NCI-H2171 treated with DMSO at 0.1 percent for 48 hours (cell line): ENCODE results near the gene APOM.

Experiments
- DNase-seq: peaks from one replicate; lab custom pipeline; 2025; lab: John Stamatoyannopoulos, UW

APOM gene

DNA sequence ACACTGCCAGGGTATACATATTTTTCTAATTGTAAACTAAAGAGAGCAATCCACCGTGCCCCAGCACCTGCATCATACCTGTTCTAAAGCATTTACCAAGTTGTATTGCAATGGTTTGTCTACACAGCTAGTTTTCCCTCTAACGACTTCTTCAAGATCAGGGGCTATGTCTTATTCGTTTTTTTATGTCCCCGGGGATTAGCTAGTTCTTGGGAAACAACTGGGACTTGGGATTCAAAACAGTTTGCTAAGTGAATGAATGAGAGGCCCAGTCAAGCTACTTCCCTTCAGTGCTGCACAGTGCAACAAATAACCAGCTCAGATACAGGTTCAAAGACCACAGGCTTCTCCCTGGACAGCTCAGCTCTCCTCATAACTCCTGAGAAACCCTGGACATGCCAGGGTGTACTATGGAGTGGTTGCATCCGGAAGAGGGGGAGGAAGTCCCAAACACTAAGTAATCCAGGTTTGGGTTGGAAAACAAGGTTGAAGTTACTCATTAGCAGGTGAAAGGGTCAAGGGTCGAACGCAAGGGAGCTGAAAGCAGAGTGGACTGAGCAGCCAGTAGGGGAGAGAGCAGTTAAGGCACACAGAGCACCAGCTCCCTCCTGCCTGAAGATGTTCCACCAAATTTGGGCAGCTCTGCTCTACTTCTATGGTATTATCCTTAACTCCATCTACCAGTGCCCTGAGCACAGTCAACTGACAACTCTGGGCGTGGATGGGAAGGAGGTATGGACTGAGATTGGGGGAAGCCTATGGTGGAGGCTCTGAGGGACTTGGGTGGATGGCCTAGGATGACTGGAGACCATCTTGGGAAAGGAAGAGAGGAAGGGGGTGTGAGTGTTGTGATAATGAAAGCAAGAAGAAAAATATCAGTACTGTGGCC lies at the start of gene APOM:
Gene APOM (plus strand): TSS at position 546 of the 889 bp plus-strand sequence. CDS start 73 bp downstream, at position 619.
- DNase-seq, result no peak

DNA sequence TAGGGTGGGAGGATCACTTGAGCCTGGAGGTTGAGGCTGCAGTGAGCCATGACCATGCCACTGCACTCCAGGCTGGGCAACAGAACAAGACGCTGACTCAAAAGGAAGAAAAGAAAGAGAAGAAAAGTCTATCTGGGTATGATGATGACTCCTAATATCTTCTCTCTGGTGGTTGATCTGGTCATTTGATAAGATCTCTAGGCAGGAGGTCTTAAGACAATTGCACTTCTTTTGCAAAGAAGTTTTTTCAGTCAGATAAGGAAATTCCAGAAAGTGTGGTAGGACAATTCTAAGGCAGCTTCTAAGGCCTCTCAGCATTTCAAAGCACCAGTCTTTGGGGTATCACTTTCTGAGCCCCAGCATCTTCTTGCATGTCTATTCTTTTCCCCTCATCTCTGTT lies 48.4 kb upstream of the APOM start:
- DNase-seq, result no peak

DNA sequence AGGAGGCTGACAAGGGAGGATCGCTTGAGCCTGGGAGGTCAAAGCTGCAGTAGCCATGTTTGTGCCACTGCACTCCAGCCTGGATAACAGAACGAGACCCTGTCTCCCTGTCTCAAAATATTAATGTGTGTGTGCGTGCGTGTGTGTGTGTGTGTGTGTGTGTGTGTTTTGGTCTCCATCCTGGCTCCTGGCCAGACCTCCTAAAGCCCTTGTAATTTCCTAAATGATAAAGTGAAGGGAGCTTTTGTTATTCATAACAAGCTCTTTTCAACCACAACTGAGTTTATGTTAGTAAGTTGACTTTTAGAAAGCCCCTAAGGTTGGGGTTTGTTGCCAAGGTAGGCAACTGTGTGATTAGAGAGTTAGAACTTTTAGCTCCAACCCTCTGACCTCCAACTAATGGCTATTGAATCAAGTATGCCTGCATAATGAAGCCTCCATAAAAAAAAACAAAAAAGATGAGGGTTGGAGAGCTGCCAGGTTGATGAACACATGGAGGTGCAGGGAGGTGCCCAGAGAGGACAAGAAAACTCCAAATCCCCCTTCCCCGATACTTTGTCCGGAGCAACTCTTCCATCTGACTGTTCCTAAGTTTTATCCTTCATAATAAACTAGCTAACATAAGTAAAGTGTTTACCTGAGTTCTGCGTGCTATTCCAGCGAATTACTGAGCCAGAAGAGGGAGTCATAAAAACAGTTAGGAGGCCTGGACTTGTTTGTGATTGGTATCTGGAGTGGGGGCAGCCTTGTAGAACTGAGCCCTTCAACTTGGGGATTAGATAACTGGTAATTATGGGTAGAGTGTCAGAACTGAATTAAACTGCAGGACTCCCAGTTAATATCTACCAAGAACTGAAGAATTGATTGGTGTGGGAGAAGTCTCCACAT lies 45.9 kb upstream of the APOM start:
- DNase-seq, result peak; percentile 21

DNA sequence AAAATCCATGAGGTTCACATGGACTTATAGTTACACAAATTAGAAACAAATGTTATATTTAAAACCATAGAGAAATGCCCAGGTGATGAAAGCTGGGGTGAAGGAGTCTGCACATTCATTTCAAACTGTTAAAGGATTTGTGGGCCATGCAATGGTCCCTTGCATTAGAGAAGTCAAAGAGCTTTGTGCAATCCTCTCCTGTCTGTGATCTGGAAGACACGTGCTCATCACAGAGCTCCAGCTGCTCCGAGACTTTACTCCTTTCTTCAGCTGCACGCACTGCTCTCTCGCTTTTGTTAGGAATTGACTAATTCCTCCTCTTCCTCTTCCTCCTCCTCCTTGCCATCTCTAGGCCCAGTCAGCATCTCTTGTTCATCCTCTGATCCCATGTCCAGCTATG lies 44.7 kb upstream of the APOM start:
- no peak for DNase-seq

DNA sequence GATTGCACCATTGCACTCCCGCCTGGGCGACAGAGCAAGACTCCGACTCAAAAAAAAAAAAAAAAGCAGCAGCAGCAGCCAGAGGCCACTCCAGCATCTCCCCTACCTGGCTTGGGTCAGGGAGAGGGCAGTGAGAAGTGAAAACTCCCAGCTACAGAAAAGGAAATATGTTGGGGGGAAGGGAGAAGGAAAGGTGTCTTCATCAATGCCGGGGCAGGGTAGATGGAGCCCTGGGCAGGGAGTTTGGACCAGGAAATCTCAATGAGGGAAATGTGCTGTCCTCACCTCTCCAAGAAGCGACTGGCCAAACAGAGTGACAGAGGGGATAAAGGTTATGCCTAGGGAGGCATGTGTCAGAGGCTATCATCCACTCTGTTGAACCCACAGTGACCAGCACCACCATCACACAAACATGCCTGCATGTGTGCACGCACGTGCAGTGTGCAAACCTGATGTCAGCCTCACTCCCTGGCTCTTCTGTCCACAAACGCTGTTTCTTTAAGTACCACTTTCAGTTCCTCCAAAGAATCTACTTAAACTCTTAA lies 41.5 kb upstream of the APOM start:
- DNase-seq, result no peak

DNA sequence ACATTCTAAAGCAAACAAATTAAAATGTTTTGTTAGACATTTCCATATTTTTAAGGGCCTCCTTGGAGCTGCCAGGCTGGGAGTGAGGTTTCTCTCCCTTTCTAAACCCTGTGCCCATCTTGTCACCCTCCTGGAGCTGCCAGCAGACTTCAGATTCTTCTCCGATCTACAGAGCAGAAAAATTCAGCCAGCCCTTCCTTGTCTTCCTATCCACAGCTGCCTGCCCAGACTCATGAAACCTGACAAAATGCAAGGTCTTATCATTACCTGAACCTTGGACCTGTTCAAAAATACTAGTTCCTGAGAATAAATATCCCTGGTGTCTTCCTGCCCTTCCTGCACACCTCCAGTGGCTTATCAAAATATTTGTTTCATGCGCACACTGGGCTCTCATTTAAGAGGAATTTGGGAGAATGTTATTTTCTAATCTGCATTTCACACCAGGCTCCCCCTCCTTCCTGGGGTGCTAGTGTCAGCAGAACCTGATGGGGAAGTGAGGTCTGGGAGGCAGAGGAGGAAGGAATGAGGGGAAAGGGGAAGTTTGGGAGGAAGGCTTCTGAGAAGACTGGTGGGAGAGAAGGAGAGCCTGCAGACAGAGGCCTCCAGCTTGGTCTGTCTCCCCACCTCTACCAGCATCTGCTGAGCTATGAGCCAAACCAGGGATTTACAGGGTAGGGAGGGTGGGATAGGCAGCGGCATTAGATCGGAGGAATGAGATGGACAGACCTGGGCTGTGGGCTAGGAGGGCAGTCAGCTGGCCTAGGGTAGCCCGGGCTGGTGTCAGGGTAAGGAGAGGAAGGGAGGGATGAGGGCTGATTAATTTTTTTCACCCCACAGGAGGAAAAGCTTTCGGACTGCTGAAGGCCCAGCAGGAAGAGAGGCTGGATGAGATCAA lies 40.8 kb upstream of the APOM start, which contains the start of gene AIF1:
Gene AIF1 (plus strand): TSS at position 551 of the 895 bp plus-strand sequence. CDS start 96 bp downstream, at position 647.
- no peak for DNase-seq

DNA sequence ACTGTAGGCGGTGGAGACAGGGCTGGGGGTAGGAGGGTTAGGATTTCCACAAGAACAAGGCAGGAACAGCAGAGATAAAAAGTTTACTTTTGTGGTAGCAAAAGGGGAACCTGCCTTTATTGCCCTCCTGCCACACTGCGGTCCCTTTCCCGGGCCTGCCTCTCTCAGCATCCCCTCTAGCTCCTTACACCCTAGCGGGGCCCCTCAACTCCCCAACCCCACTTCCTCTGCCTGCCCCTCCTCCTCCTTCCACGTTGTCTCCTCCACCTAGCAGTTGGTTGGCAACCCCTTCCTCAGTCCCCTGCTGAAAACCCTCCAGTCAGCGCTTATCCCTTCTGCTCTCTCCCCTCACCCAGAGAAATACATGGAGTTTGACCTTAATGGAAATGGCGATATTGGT lies 39.9 kb upstream of the APOM start:
- DNase-seq, result no peak

DNA sequence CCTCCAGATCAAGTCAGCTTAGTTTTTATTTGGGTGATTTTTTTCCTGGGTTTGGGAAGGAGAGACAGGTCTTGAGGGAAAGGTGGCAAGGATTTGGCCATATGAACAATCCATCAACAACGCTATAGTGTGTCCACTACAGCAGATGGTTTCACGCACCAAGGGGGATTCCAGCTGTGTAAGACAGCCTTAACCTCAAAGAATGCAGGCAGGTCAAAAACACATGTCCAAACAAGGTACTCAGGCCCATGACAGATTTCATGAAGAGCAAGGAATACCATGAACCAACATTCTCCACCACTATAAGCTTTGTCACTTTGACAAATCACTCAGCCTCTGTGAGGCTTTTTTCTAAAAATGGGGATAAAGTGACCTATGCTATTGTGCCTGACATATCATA lies 38.7 kb upstream of the APOM start:
- no peak for DNase-seq

DNA sequence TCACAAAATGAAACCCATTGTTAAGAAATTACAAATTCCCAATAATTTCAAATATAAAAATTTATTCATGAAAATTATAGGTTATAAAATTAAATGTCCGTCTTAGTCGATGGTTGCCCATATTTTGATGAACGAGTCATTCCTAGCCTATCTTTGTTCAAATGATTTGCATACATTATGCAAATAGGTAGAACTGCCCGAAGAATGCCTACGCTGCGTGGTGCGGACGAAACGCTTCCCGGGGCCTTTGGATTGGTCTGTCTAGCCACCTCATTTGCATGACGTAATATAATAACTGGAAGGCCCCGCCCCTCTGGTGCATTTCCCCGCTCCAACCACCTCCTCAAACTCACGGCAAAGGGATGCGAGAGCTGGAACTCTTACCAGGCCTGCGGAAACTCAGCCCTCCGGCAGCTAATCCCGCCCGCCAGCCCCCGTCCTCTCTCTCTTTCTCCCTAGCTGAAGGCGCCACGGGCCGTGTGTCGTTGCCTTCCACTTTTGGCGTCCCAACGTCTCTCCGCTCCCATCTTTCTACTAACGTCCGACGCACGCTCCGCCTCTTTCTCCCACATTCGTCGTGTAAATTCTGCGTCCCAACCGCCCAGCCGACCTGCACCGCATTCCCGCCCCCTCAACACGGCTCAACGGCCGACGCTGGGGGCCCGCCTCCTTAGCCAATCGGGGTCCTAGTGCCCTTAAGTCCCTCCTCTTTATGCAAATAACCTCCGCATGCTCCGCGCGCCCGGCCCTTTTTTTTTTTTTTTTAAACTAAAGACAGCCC lies 35.7 kb upstream of the APOM start:
- DNase-seq, result peak; percentile 99

DNA sequence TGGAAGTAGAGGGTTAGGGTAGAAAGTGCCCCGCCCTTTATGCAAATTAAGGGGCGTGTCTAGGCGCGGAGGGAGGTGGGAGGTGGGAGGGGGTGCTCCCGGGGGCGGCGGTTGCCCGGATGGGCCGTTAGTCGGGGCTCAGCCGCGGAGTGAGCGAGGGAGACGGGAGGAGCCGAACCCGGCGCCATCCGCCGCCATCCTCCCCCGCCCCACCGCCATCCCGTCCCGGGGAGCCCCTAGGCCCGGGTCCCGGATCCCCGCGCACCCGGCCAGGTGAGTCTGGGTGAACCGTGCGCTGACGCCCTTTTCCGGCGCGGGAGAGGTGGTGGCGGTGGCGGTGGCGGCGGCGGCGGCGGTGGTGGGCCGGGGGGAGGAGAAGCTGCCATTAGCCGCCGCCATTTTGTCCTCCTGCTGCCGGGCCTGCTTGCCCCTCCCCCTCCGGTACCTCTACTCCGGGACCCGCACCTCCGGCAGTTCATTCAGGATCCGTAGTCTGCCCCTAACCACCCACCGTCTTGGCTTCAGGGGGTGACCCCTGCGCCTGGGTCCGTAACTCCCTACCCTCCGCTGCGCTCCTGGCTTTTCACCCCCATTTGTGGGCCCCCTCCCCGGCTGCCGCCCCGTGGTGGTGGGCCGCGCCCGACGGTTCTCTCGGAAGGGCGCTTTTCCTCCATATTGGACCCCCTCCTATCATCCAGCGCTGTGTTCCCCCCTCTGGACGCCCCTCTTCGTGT lies 34.9 kb upstream of the APOM start, which contains the start of gene PRRC2A:
Gene PRRC2A (plus strand): TSS at position 130 of the 734 bp plus-strand sequence. CDS start 2,075 bp downstream, outside the sequence.
- DNase-seq, result peak; percentile 86

DNA sequence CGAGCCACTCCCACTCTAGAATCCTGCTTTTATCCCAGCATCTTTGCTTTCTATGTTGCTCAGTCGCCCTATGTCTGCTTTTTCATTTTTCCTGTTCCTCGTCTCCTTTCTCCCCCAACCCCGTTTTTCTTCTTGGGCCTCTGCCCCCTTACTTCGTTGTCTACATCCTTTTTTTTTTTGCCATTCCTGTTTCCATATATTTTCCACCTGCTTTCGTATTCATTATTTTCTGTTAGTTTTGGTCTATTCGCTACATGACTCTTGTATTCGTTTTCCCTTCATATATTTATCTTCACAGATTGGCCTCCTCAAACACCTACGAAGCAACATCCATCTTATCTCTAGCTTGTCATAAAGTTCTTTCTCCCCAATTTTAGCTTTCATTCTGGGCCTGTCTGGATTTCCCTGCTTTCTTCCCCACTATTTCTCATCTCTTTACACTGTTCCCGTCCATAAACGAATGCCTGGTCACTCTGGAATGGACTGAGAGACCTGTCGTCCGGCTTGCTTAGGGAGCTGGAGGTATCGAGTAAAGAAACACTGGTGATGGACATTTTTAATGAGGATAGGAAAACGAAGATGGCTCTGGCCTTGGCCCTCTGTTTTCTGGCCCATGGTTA lies 34.3 kb upstream of the APOM start:
- DNase-seq, result no peak

DNA sequence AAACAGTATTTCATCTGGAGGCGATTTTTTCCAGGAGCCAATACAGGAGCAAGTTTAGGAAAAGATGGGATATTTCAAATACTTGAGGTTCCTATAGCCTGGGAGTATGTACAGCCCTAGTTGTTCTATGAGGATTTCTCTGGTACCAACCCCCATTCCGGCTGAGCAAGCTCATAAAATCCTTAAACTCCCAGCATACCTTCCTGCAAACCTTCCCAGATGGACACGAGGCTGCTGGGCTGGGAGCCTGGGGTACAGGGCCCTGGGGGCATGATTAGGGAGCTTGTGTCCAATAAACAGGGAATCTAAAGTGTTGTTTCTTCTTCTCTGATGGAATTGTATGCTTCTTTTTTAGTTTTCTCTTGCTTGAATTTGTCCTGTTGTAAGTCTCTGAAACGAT lies 33.7 kb upstream of the APOM start:
- DNase-seq, result no peak

DNA sequence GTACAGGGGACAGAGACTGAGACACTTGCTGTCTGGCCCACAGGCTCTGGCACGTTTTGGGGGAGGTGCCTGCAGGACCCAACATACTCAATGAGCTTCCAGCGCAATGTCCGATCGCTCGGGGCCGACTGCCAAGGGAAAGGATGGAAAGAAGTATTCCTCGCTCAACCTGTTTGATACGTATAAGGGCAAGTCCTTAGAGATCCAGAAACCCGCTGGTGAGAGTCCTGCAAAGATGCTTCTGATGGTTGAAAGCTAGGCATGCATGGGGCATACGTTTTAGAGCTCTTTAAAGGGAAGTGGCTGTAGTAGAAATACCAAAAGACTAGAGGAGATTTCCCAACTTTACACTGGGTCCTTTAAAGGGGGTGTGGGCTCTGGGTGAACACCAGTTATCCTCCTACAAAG lies 33.0 kb upstream of the APOM start:
- DNase-seq, result no peak

DNA sequence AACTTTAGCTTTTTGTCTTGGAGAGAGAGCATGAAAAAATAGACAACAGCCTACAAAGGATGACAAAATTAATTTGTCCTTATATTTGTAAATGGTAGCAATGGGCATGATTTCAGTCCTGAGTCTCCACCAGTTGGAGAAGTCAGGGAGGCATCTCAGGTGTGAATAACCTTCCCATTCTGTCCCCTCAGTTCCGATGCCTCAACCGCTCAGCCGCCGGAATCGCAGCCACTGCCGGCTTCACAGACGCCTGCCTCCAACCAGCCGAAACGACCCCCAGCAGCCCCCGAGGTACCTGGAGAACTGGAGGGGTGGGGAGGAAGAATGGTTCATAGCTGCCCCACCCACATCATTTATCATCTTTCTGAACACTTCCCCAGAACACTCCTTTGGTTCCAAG lies 31.6 kb upstream of the APOM start:
- no peak for DNase-seq

DNA sequence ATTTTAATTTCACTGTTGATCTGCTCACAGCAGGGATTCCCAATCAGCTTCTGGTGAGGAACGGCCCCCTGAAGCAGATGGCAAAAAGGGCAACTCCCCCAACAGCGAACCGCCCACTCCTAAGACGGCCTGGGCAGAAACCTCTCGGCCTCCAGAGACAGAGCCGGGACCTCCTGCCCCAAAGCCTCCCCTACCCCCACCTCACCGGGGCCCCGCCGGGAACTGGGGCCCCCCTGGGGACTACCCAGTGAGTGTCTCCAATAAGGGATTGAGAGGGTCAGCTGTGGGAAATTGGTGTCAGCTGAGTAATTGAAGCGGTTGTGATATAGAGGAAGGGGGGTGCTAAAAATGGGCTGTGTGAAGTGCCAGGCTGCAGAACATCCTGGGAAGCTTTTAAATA lies 28.7 kb upstream of the APOM start:
- DNase-seq, result no peak

DNA sequence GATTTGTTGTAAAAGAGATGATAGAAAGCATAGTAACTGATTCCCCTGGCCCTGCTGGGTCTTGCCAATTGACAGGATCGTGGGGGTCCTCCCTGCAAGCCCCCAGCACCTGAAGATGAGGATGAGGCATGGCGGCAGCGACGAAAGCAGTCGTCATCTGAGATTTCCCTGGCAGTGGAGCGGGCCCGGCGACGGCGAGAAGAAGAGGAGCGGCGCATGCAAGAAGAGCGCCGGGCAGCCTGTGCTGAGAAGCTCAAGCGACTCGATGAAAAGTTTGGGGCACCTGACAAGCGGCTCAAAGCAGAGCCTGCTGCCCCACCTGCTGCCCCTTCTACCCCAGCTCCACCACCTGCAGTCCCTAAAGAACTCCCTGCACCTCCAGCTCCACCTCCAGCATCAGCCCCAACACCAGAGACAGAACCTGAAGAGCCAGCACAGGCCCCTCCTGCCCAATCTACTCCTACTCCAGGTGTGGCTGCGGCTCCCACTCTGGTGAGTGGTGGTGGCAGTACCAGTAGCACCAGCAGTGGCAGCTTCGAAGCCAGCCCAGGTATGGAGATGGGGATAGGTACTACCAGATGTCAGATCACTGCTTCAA lies 27.9 kb upstream of the APOM start:
- DNase-seq, result no peak

DNA sequence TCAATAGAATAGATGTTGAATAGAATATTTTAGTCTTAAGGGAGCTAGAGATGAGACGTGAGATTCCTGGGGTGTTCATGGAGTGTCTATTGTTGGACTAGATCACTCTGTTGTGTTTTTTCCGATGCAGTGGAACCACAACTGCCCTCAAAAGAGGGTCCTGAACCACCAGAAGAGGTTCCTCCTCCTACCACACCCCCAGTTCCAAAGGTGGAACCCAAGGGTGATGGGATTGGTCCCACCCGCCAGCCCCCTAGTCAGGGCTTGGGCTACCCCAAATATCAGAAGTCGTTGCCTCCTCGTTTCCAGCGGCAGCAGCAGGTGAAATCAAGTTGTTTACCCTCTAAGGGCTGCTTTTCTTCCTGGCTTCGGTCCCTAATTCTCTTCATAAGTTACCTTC lies 26.7 kb upstream of the APOM start:
- DNase-seq, result no peak

DNA sequence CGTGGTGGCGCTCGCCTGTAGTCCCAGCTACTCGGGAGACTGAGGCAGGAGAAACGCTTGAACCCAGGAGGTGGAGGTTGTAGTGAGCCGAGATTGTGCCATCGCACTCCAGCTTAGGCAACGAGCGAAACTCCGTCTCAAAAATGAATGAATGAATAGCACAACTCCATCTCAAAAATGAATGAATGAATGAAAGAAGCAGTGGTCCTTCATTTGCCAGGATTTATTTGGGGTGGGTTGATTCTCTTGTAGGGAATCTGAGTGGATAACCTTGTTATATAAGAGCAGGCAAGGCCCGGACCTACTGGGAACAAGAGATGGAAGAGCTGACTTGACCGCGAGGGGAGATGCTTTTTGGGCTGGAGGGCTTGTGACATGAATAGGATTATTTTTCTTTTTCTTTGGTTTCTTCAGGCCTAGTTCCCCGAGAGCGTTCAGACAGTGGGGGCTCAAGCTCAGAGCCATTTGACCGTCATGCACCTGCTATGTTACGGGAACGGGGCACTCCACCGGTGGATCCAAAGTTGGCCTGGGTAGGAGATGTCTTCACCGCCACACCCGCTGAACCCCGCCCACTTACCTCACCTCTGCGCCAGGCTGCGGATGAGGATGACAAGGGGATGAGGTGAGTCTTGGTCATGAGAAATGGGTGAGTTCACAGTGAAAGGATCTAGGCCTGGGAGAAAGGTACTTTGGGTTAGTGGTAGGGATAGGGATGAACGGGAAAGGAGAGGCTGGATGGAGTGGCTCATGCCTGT lies 25.3 kb upstream of the APOM start:
- DNase-seq, result no peak
